ENCODE measurements around the gene ATG12. TPM values are rescaled to one million over a fixed set of nuclear protein-coding genes. Genes with fewer than 3 reads are reported as not detected.

Gene ATG12
- total and polyA plus RNA-seq, 10 donors: 30.6 to 90.4 (median 49.6) TPM

DNA sequence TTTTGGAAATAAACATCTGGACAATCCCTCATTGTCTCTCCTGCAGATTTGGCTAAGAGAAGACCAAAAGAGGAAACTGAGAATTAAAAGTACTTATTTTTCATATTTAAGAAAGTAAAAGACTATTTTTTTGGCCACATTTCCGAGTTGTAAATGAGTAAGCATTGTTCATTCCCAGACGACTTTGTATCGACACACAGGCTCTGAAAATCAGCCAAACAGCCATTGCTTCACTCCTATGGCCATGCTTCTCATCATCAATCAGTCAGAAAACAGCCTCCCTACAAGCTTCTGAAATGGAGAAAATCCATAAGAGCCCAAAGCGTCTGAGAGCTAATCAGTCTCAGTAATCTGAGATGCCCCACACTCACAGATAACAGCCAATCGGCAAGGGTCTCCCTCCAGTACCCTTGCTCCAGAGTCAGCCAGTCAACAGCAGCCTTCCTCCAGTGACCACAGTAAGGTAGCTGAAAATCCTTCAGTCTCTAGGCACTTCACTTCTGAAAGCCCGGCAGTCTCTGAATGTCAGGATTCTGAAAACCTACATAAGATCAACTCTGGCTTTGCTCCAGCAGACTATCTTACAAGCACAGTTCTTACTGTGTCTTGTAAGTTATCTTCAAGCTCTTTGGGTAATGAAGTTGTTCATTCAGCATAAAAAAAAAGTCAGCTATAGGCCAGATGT lies 55.8 kb downstream of the ATG12 start:
- WGBS, 5 donors: 40 to 52% (median 48%) methylated on average over 6 of the region's 6 CpGs
- H3K4me3 ChIP-seq: no peak overlapping the region
- no peak for DNase-seq
- intact Hi-C loops (cut with DNase I; ENCODE audit: low total_unique reads): no loop called here
- no peaks in the 10 kb centered on the region for H3K4me1 ChIP-seq
- peaks cover 0 to 39% (median 4%) of the 10 kb centered on the region in 7 donors for H3K27me3 ChIP-seq (replicated peaks in 1 of 7)
- H3K36me3 ChIP-seq: no peaks in the 10 kb centered on the region
- no peak overlapping the region for H3K27ac ChIP-seq
- peaks cover 0 to 7% (median 0%) of the 10 kb centered on the region in 8 donors for H3K9me3 ChIP-seq
- TF ChIP-seq, protein P1, sequence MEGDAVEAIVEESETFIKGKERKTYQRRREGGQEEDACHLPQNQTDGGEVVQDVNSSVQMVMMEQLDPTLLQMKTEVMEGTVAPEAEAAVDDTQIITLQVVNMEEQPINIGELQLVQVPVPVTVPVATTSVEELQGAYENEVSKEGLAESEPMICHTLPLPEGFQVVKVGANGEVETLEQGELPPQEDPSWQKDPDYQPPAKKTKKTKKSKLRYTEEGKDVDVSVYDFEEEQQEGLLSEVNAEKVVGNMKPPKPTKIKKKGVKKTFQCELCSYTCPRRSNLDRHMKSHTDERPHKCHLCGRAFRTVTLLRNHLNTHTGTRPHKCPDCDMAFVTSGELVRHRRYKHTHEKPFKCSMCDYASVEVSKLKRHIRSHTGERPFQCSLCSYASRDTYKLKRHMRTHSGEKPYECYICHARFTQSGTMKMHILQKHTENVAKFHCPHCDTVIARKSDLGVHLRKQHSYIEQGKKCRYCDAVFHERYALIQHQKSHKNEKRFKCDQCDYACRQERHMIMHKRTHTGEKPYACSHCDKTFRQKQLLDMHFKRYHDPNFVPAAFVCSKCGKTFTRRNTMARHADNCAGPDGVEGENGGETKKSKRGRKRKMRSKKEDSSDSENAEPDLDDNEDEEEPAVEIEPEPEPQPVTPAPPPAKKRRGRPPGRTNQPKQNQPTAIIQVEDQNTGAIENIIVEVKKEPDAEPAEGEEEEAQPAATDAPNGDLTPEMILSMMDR (IDR thresholded peaks at IDR 0.05 in 8 of 11, conservative IDR thresholded peaks at IDR 0.05 in 3 of 11): no peak
- TF ChIP-seq POLR2AphosphoS5 (IDR thresholded peaks at IDR 0.05) (no peak), POLR2A (IDR thresholded peaks at IDR 0.05) (no peak)

DNA sequence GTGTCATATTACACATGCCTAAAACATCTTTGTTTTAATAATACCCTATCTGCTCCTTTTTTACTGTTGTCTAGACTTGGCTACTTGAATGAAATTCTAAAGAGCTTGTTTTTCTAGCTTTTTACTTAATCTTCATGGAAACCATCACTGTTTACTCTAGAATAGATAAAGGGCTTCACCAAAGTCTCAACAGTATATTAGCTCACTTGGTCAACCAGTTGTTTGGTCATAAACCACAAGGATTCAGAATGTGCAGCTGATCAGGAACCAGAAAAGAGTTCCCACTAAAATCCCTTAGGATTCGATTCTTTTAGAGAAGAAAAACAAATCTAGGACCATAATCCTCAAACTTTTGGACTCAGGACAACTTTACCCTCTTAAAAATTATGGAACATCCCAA lies 62.9 kb downstream of the ATG12 start:
- Histone ChIP-seq H3K27ac (no peak overlapping the region), H3K9me3 (no peaks in the 10 kb centered on the region), H3K36me3 (no peaks in the 10 kb centered on the region), H3K4me3 (no peak overlapping the region), H3K27me3 (replicated peaks in 1 of 7) (peaks cover 0 to 3% (median 0%) of the 10 kb centered on the region in 7 donors), H3K4me1 (no peaks in the 10 kb centered on the region)
- intact Hi-C loops (cut with DNase I; ENCODE audit: low total_unique reads): no loop called here
- no peak for DNase-seq
- no peak for TF ChIP-seq POLR2A (IDR thresholded peaks at IDR 0.05)
- TF ChIP-seq, protein P1 (IDR thresholded peaks at IDR 0.05 in 8 of 11, conservative IDR thresholded peaks at IDR 0.05 in 3 of 11): no peak
- WGBS, 5 donors: 49 to 64% (median 59%) methylated on average over 1 of the region's 1 CpG

Other genes with a start within 250 kb of the ATG12 start
- gene TICAM2, start 239.1 kb downstream of the ATG12 start, total RNA-seq: 1 to 10 TPM; 5.1 to 9.2 (median 7.9) TPM
- gene TICAM2, start 239.1 kb downstream of the ATG12 start, polyA plus RNA-seq: 1 to 10 TPM; 2.9 to 4.2 (median 2.9) TPM
- 10 to 100 TPM; 56.7 to 70.9 (median 68.6) TPM for gene TMED7, start 215.5 kb downstream of the ATG12 start, total RNA-seq
- 10 to 100 TPM in 2 of 3 donors, 1 to 10 TPM in 1; 8.4 to 13.7 (median 12.5) TPM for gene TMED7, start 215.5 kb downstream of the ATG12 start, polyA plus RNA-seq
- 10 to 100 TPM in 1 of 7 donors, 1 to 10 TPM in 6; 1.4 to 11.1 (median 2.5) TPM for gene CDO1, start 24.9 kb downstream of the ATG12 start, total RNA-seq
- gene CDO1, start 24.9 kb downstream of the ATG12 start, polyA plus RNA-seq: 1 to 10 TPM; 1.4 to 2.0 (median 1.5) TPM
- gene AP3S1, start 370 bp upstream of the ATG12 start, total RNA-seq: 100 to 1,000 TPM in 1 of 7 donors, 10 to 100 TPM in 6; 56.4 to 190 (median 63.3) TPM
- gene AP3S1, start 370 bp upstream of the ATG12 start, polyA plus RNA-seq: 10 to 100 TPM; 42.0 to 64.7 (median 60.1) TPM
- gene LVRN, start 120.9 kb upstream of the ATG12 start, total RNA-seq: under 1 TPM in 4 of 7 donors, not detected in 3; 0.22 to 0.77 (median 0.35) TPM
- under 1 TPM in 2 of 3 donors, not detected in 1; 0.11 to 0.15 TPM for gene LVRN, start 120.9 kb upstream of the ATG12 start, polyA plus RNA-seq
- gene ARL14EPL, start 190.9 kb upstream of the ATG12 start, total RNA-seq: 1 to 10 TPM in 1 of 7 donors, not detected in 6; 2.9 TPM
- under 1 TPM in 1 of 3 donors, not detected in 2; 0.09 TPM for gene ARL14EPL, start 190.9 kb upstream of the ATG12 start, polyA plus RNA-seq
- gene COMMD10, start 243.5 kb upstream of the ATG12 start, total RNA-seq: 10 to 100 TPM; 35.5 to 55.4 (median 45.2) TPM
- 10 to 100 TPM; 16.6 to 36.9 (median 22.5) TPM for gene COMMD10, start 243.5 kb upstream of the ATG12 start, polyA plus RNA-seq

Measured in spleen (tissue), 11 donors.